ENCODE results near the gene SMIM13. TPM values are rescaled to one million over a fixed set of nuclear protein-coding genes. Genes with fewer than 3 reads are reported as not detected.

Gene SMIM13
- total and polyA plus RNA-seq, 12 donors, result 1.9 to 11.5 (median 6.7) TPM

GRCh38 chr6:11128608-11129007 is 35.0 kb downstream of the SMIM13 start:
- Histone ChIP-seq H3K4me1 (replicated peaks in 1 of 2) (no peaks in the 10 kb centered on the region), H3K9me3 (replicated peaks in 1 of 3) (no peaks in the 10 kb centered on the region), H3K4me3 (no peak overlapping the region), H3K36me3 (replicated peaks in 1 of 2) (no peaks in the 10 kb centered on the region), H3K27ac (no peak overlapping the region), H3K27me3 (no peaks in the 10 kb centered on the region)
- no peak for DNase-seq
- intact Hi-C loops (cut with DNase I), result no loop called here
- TF ChIP-seq CTCF (IDR thresholded peaks at IDR 0.05), result no peak
- no peak for TF ChIP-seq POLR2A (IDR thresholded peaks at IDR 0.05)
- 95 to 100% (median 96%) methylated on average over 2 of the region's 2 CpGs for WGBS, 4 donors

GRCh38 chr6:11129908-11130565 is 36.4 kb downstream of the SMIM13 start:
- 83 to 94% (median 87%) methylated on average over 1 of the region's 1 CpG for WGBS, 4 donors
- intact Hi-C loops (cut with DNase I), result no loop called here
- H3K4me3 ChIP-seq, result no peak overlapping the region
- DNase-seq, result no peak
- no peaks in the 10 kb centered on the region for H3K27me3 ChIP-seq
- no peaks in the 10 kb centered on the region for H3K9me3 ChIP-seq (replicated peaks in 1 of 3)
- H3K4me1 ChIP-seq (replicated peaks in 1 of 2), result no peaks in the 10 kb centered on the region
- no peaks in the 10 kb centered on the region for H3K36me3 ChIP-seq (replicated peaks in 1 of 2)
- no peak for TF ChIP-seq POLR2A (IDR thresholded peaks at IDR 0.05)
- no peak for TF ChIP-seq CTCF (IDR thresholded peaks at IDR 0.05)
- no peak overlapping the region for H3K27ac ChIP-seq

GRCh38 chr6:11130605-11131004 is 37.0 kb downstream of the SMIM13 start:
- Histone ChIP-seq H3K4me3 (no peak overlapping the region), H3K4me1 (replicated peaks in 1 of 2) (no peaks in the 10 kb centered on the region), H3K9me3 (replicated peaks in 1 of 3) (no peaks in the 10 kb centered on the region), H3K27me3 (no peaks in the 10 kb centered on the region), H3K36me3 (replicated peaks in 1 of 2) (no peaks in the 10 kb centered on the region), H3K27ac (no peak overlapping the region)
- intact Hi-C loops (cut with DNase I), result no loop called here
- no peak for DNase-seq
- no peak for TF ChIP-seq CTCF (IDR thresholded peaks at IDR 0.05)
- TF ChIP-seq POLR2A (IDR thresholded peaks at IDR 0.05), result no peak

GRCh38 chr6:11132194-11132888 is 38.7 kb downstream of the SMIM13 start:
- intact Hi-C loops (cut with DNase I), result no loop called here
- H3K27ac ChIP-seq, result no peak overlapping the region
- no peak for DNase-seq

More at GRCh38 chr6:11132194-11132888, 38.7 kb downstream of the SMIM13 start:
- Histone ChIP-seq H3K9me3 (replicated peaks in 1 of 3) (no peaks in the 10 kb centered on the region), H3K27me3 (no peaks in the 10 kb centered on the region), H3K4me3 (no peak overlapping the region), H3K36me3 (replicated peaks in 1 of 2) (no peaks in the 10 kb centered on the region), H3K4me1 (replicated peaks in 1 of 2) (no peaks in the 10 kb centered on the region)
- TF ChIP-seq POLR2A (IDR thresholded peaks at IDR 0.05) (no peak), CTCF (IDR thresholded peaks at IDR 0.05) (no peak)
- WGBS, 4 donors, result 92 to 97% (median 96%) methylated on average over 6 of the region's 6 CpGs
